Endothelial cell of umbilical vein (primary cell): ENCODE data around the gene FALEC. TPM values are rescaled to one million over a fixed set of nuclear protein-coding genes. Genes with fewer than 3 reads are reported as not detected.

Source experiments
- BruUV-seq: library from RNA; stranded (reverse); fragments of 400-500 nt; replicated peaks from 2 replicates; lab custom pipeline; 2021; lab: Mats Ljungman, UMichigan
- CTCF ChIA-PET: fragments of 300-600, 350-600 bp; sonication (Branson Sonifier 250); formaldehyde crosslinking; loops from one replicate; lab custom pipeline; 2021; ENCODE audit warnings: antibody characterized with exemption, inconsistent platforms; lab: Charles Lee
- POLR2A ChIA-PET: fragments of 300-600, 350-600 bp; sonication (Branson Sonifier 250); formaldehyde crosslinking; loops from one replicate; lab custom pipeline; 2021; ENCODE audit warnings: antibody characterized with exemption, inconsistent platforms; lab: Charles Lee
- DNase-seq: peaks from one replicate; pipeline ENCODE4 v3.0.0-alpha.2; 2011; ENCODE audit warnings: low read depth, low spot score
- FAIRE-seq: peaks from 2 replicates; lab custom pipeline; 2011; peaks lifted over from hg19 to GRCh38; lab: Jason Lieb, UNC
- H2AFZ ChIP-seq: 2 replicates; pipeline ENCODE4 v1.6.0; 2012; ENCODE audit warnings: low read depth, low read length, control low read depth, inconsistent platforms
- H3K27ac ChIP-seq: 2 replicates; pipeline ENCODE4 v1.5.1; 2011; ENCODE audit warnings: low read depth, mild to moderate bottlenecking, control low read depth, low read length, moderate library complexity; ENCODE audit not compliant: insufficient read depth
- H3K27me3 ChIP-seq, 2 experiments: 2 replicates each; pipeline versions ENCODE4 v1.6.0 to v1.6.1; 2011; ENCODE audit warnings: low read length in 2 of 2, mixed read lengths in 1 of 2; ENCODE audit not compliant: control insufficient read depth in 2 of 2, insufficient read depth in 2 of 2
- H3K36me3 ChIP-seq, 2 experiments: 2 replicates in 1 of 2; 3 replicates in 1 of 2; pipeline ENCODE4 v1.5.1; 2011; ENCODE audit warnings: low read length in 2 of 2, mild to moderate bottlenecking in 1 of 2, moderate library complexity in 1 of 2; ENCODE audit not compliant: control insufficient read depth in 2 of 2, insufficient read depth in 2 of 2; ENCODE audit errors: extremely low read depth in 1 of 2
- H3K4me1 ChIP-seq: 3 replicates; pipeline ENCODE4 v1.5.1; 2011; ENCODE audit warnings: mild to moderate bottlenecking, low read length; ENCODE audit not compliant: control insufficient read depth, insufficient read depth; ENCODE audit errors: extremely low read depth
- H3K4me2 ChIP-seq: 2 replicates; pipeline ENCODE4 v1.6.1; 2011; ENCODE audit warnings: low read length, control low read depth, mixed read lengths; ENCODE audit not compliant: insufficient read depth
- H3K4me3 ChIP-seq, 3 experiments: fragments of 200-600 bp in 1 of 3; sonication (generic), shearing (Covaris generic) in 1 of 3; replicated peaks in 1 of 3; 2 replicates each; pipeline ENCODE4 v1.5.1; 2011 to 2016; ENCODE audit warnings: control low read depth in 3 of 3, low read length in 3 of 3, mild to moderate bottlenecking in 2 of 3, inconsistent platforms in 1 of 3, low read depth in 1 of 3, moderate library complexity in 1 of 3; ENCODE audit not compliant: insufficient read depth in 1 of 3
- H3K79me2 ChIP-seq: 2 replicates; pipeline ENCODE4 v1.6.0; 2012; ENCODE audit warnings: low read length, inconsistent platforms; ENCODE audit not compliant: control insufficient read depth, insufficient read depth
- H3K9ac ChIP-seq: replicated peaks from 2 replicates; pipeline ENCODE3; 2011; ENCODE audit warnings: low read length, control low read depth; ENCODE audit not compliant: insufficient read depth; ENCODE audit errors: extremely low read depth
- H3K9me1 ChIP-seq: replicated peaks from 3 replicates; pipeline ENCODE4 v1.6.0; 2011; ENCODE audit warnings: mild to moderate bottlenecking, low read length; ENCODE audit not compliant: control insufficient read depth, insufficient read depth; ENCODE audit errors: extremely low read depth
- H3K9me3 ChIP-seq: replicated peaks from 2 replicates; pipeline ENCODE4 v1.5.1; 2012; ENCODE audit warnings: low read length, inconsistent platforms; ENCODE audit not compliant: control insufficient read depth, insufficient read depth
- H4K20me1 ChIP-seq: replicated peaks from 2 replicates; pipeline ENCODE3; 2011; ENCODE audit warnings: mild to moderate bottlenecking, low read length; ENCODE audit not compliant: control insufficient read depth, insufficient read depth; ENCODE audit errors: extremely low read depth
- CTCF ChIP-seq, 2 donors: IDR thresholded peaks; 1 replicate in 1 of 2; 2 replicates in 1 of 2; pipeline ENCODE4 v1.5.1; 2011; ENCODE audit warnings: low read length in 2 of 2, mild to moderate bottlenecking in 2 of 2, moderate library complexity in 2 of 2, control low read depth in 1 of 2, inconsistent platforms in 1 of 2, low read depth in 1 of 2; ENCODE audit not compliant: insufficient read depth in 1 of 2; ENCODE audit errors: extremely low read depth in 1 of 2
- EZH2 ChIP-seq: IDR thresholded peaks from 2 replicates; pipeline ENCODE4 v1.6.1; 2012; ENCODE audit warnings: borderline replicate concordance, low read depth, mild to moderate bottlenecking, moderate library complexity, low read length, inconsistent platforms; ENCODE audit not compliant: severe bottlenecking
- FOS ChIP-seq: IDR thresholded peaks from 2 replicates; pipeline ENCODE4 v1.6.1; 2011; ENCODE audit warnings: mild to moderate bottlenecking, low read length, moderate library complexity, borderline replicate concordance; ENCODE audit not compliant: insufficient read depth
- GATA2 ChIP-seq: IDR thresholded peaks from 2 replicates; pipeline ENCODE4 v1.7.0; 2011; ENCODE audit warnings: low read depth, mild to moderate bottlenecking, moderate library complexity, mixed read lengths, low read length; ENCODE audit not compliant: insufficient read length, insufficient read depth
- JUN ChIP-seq: IDR thresholded peaks from 2 replicates; pipeline ENCODE4 v1.6.1; 2011; ENCODE audit warnings: borderline replicate concordance, low read depth; ENCODE audit not compliant: insufficient read length, insufficient read depth
- MAX ChIP-seq: IDR thresholded peaks from 2 replicates; pipeline ENCODE4 v1.6.1; 2011; ENCODE audit not compliant: insufficient read depth, insufficient read length
- MYC ChIP-seq: IDR thresholded peaks from one replicate; pipeline ENCODE4 v1.6.1; 2011; ENCODE audit warnings: mild to moderate bottlenecking, low read depth, low read length
- POLR2A ChIP-seq: IDR thresholded peaks from 2 replicates; pipeline ENCODE4 v1.6.1; 2012; ENCODE audit warnings: low read depth, mild to moderate bottlenecking, control low read depth, low read length
- POLR2AphosphoS5 ChIP-seq: IDR thresholded peaks from 2 replicates; pipeline ENCODE4 v1.6.1; 2012; ENCODE audit warnings: low read depth, mild to moderate bottlenecking, control low read depth, low read length, moderate library complexity; ENCODE audit not compliant: insufficient read depth
- dilution Hi-C: fragments of 300-500 bp; cut with MboI; formaldehyde crosslinking; loops from one replicate; pipeline ENCODE4 v1.15.0; 2019; ENCODE audit warnings: low sequenced_read_pairs; ENCODE audit not compliant: extremely low pct_ligation_motif_present
- intact Hi-C: fragments of 100-400 bp; cut with micrococcal nuclease; formaldehyde crosslinking; loops from one replicate; pipeline ENCODE4 v1.10.0; 2022
- polyA plus RNA-seq, 4 experiments: library from polyadenylated mRNA; depleted of rRNA in 3 of 4; stranded (reverse) in 3 of 4; unstranded in 1 of 4; fragments of >200 nt; gene quantifications; 2 replicates each; pipeline versions ENCODE4 v1.2.1 to v1.2.3, GENCODE V29; 2011 to 2012; ENCODE audit warnings: missing spikeins in 1 of 4
- total RNA-seq: library from RNA; stranded (reverse); gene quantifications from 2 replicates; pipeline ENCODE4 v1.2.3, GENCODE V29; 2021

The FALEC gene
- total and polyA plus RNA-seq, 2 donors (not counting 3 experiments of a cell fraction or from before 2014, with no cell fraction given), result not detected

DNA sequence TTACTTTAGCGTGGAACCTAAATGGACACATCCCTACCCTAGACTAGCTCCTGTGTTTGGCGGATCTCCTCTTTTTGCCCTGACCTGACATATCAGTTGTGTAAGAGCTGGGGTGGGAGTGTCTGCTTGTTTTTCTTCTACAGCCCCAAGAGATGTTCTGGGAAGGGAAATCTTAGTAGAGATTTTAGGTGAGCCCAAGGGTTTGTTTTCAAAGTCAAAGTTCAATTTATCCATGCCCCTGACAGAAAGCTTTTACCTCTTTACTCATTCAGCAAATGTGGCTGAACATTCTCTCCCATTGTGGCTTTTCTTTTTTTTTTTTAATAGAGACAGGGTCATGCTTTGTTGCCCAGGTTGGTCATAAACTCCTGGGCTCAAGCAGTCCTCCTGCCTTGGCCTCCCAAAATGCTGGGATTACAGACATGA lies 35.6 kb upstream of the FALEC start:
- CTCF ChIA-PET, result interaction anchor here (0.6 to 1.9 kb wide), 3 partner anchors 16 to 53 kb away, joined by 3 to 4 read pairs (median 4); no protein-coding TSS in a partner anchor

More for the DNA sequence above, 35.6 kb upstream of the FALEC start:
- FAIRE-seq (no peak), DNase-seq (no peak)
- intact Hi-C loops, result no loop called here
- dilution Hi-C loops, result no loop called here
- no peak for TF ChIP-seq MAX
- no peak for TF ChIP-seq CTCF (IDR thresholded peaks at IDR 0.05; ENCODE audit: extremely low read depth in 1 of 2, insufficient read depth in 1 of 2, low read depth in 1 of 2, low read length in 2 of 2)
- no peak for TF ChIP-seq GATA2
- no peak for TF ChIP-seq EZH2
- TF ChIP-seq FOS, result no peak
- no peak for TF ChIP-seq MYC
- TF ChIP-seq JUN, result no peak
- no peak for TF ChIP-seq POLR2AphosphoS5
- no peak for TF ChIP-seq POLR2A
- Histone ChIP-seq H3K4me3 (no peak overlapping the region), H3K9ac (no peak overlapping the region), H2AFZ (no peak overlapping the region), H3K4me2 (no peak overlapping the region), H3K36me3 (no peaks in the 10 kb centered on the region), H3K9me3 (no peaks in the 10 kb centered on the region), H3K79me2 (no peaks in the 10 kb centered on the region), H3K27ac (no peak overlapping the region), H4K20me1 (no peaks in the 10 kb centered on the region), H3K4me1 (peaks cover 8% of the 10 kb centered on the region), H3K27me3 (no peaks in the 10 kb centered on the region), H3K9me1 (no peaks in the 10 kb centered on the region)
- POLR2A ChIA-PET, result no interaction called here
- no TSS peak for BruUV-seq
